IMR-90 (cell line): Measurements from ENCODE around the gene AGAP1. TPM values are rescaled to one million over a fixed set of nuclear protein-coding genes. Genes with fewer than 3 reads are reported as not detected.

Source experiments
- ATAC-seq: fragments of 200-7000 bp; cut with Tn5 transposase; 2 replicates; pipeline ENCODE4 v1.9.1; 2020; ENCODE audit warnings: low read depth, mild to moderate bottlenecking, moderate library complexity
- BruUV-seq: library from RNA; stranded (reverse); fragments of 400-500 nt; replicated peaks from 2 replicates; lab custom pipeline; 2021; lab: Mats Ljungman, UMichigan
- CTCF ChIA-PET: fragments of 300-600 bp; formaldehyde crosslinking; extraction: SDS; loops from one replicate; lab custom pipeline; 2021; ENCODE audit warnings: antibody characterized with exemption; lab: Yijun Ruan, JAX
- POLR2A ChIA-PET: fragments of 300-600 bp; sonication (Branson Sonifier 250); formaldehyde crosslinking; loops from one replicate; lab custom pipeline; 2022; ENCODE audit warnings: antibody characterized with exemption; ENCODE audit not compliant: unreplicated experiment; lab: Charles Lee
- DNase-seq: peaks from one replicate; pipeline ENCODE4 v3.0.0; 2013
- H2AFZ ChIP-seq: replicated peaks from 2 replicates; pipeline ENCODE3; 2013; ENCODE audit warnings: low read length, mild to moderate bottlenecking; ENCODE audit not compliant: poor library complexity
- H2AK5ac ChIP-seq: 2 replicates; pipeline ENCODE4 v1.6.1; 2013; ENCODE audit warnings: low read depth, low read length, inconsistent platforms
- H2AK9ac ChIP-seq: replicated peaks from 2 replicates; pipeline ENCODE3; 2013; ENCODE audit warnings: mild to moderate bottlenecking, low read depth, low read length, moderate library complexity; ENCODE audit not compliant: poor library complexity
- H2BK120ac ChIP-seq: 2 replicates; pipeline ENCODE4 v1.6.1; 2013; ENCODE audit warnings: low read depth, low read length, inconsistent platforms
- H2BK15ac ChIP-seq: 3 replicates; pipeline ENCODE4 v1.6.1; 2013; ENCODE audit warnings: low read depth, low read length, inconsistent platforms
- H2BK20ac ChIP-seq: 2 replicates; pipeline ENCODE4 v1.6.1; 2013; ENCODE audit warnings: low read depth, mild to moderate bottlenecking, inconsistent platforms, low read length, moderate library complexity
- H2BK5ac ChIP-seq: 2 replicates; pipeline ENCODE4 v1.6.1; 2013; ENCODE audit warnings: mild to moderate bottlenecking, low read depth, low read length, inconsistent platforms; ENCODE audit not compliant: poor library complexity, severe bottlenecking
- H3K14ac ChIP-seq: replicated peaks from 2 replicates; pipeline ENCODE4 v1.6.1; 2013; ENCODE audit warnings: low read depth, low read length, inconsistent platforms
- H3K18ac ChIP-seq: 2 replicates; pipeline ENCODE4 v1.6.1; 2013; ENCODE audit warnings: low read depth, low read length, control low read depth
- H3K23ac ChIP-seq: 2 replicates; pipeline ENCODE4 v1.6.1; 2013; ENCODE audit warnings: low read depth, low read length, inconsistent platforms
- H3K27ac ChIP-seq: 2 replicates; pipeline ENCODE4 v1.5.1; 2013; ENCODE audit warnings: mild to moderate bottlenecking, control low read depth, low read length; ENCODE audit not compliant: insufficient read depth
- H3K27me3 ChIP-seq: 2 replicates; pipeline ENCODE4 v1.6.1; 2013; ENCODE audit warnings: low read length; ENCODE audit not compliant: control insufficient read depth, insufficient read depth
- H3K36me3 ChIP-seq: 2 replicates; pipeline ENCODE4 v1.6.1; 2013; ENCODE audit warnings: low read length, mixed read lengths; ENCODE audit not compliant: control insufficient read depth, insufficient read depth
- H3K4ac ChIP-seq: 2 replicates; pipeline ENCODE4 v1.6.1; 2013; ENCODE audit warnings: low read depth, low read length, inconsistent platforms
- H3K4me1 ChIP-seq: 2 replicates; pipeline ENCODE4 v1.6.1; 2013; ENCODE audit warnings: low read length, mixed read lengths; ENCODE audit not compliant: control insufficient read depth, insufficient read depth
- H3K4me2 ChIP-seq: 2 replicates; pipeline ENCODE4 v1.6.1; 2013; ENCODE audit warnings: low read depth, mild to moderate bottlenecking, control low read depth, low read length, moderate library complexity
- H3K4me3 ChIP-seq: 2 replicates; pipeline ENCODE4 v1.5.1; 2013; ENCODE audit warnings: low read depth, mild to moderate bottlenecking, control low read depth, low read length, moderate library complexity; ENCODE audit not compliant: insufficient read depth
- H3K56ac ChIP-seq: 2 replicates; pipeline ENCODE4 v1.6.1; 2013; ENCODE audit warnings: low read length, inconsistent platforms; ENCODE audit not compliant: insufficient read depth; ENCODE audit errors: extremely low read depth
- H3K79me1 ChIP-seq, 2 experiments: 2 replicates each; pipeline ENCODE4 v1.6.1; 2013; ENCODE audit warnings: low read length in 2 of 2, inconsistent platforms in 1 of 2, low read depth in 1 of 2
- H3K9ac ChIP-seq: 2 replicates; pipeline ENCODE4 v1.6.1; 2013; ENCODE audit warnings: low read depth, low read length, control low read depth
- H3K9me1 ChIP-seq: 2 replicates; pipeline ENCODE4 v1.6.1; 2013; ENCODE audit warnings: low read length, inconsistent platforms; ENCODE audit not compliant: insufficient read depth
- H3K9me3 ChIP-seq: 2 replicates; pipeline ENCODE4 v1.6.1; 2013; ENCODE audit warnings: low read length; ENCODE audit not compliant: control insufficient read depth, insufficient read depth
- H4K20me1 ChIP-seq: 2 replicates; pipeline ENCODE4 v1.6.1; 2013; ENCODE audit warnings: low read length, inconsistent platforms; ENCODE audit not compliant: insufficient read depth
- H4K5ac ChIP-seq: 2 replicates; pipeline ENCODE4 v1.6.1; 2013; ENCODE audit warnings: mild to moderate bottlenecking, low read depth, low read length, control low read depth
- H4K8ac ChIP-seq, 2 experiments: 2 replicates each; pipeline ENCODE4 v1.6.1; 2013; ENCODE audit warnings: low read depth in 2 of 2, low read length in 2 of 2, control low read depth in 1 of 2, inconsistent platforms in 1 of 2
- H4K91ac ChIP-seq: 2 replicates; pipeline ENCODE4 v1.6.1; 2013; ENCODE audit warnings: low read depth, low read length, inconsistent platforms; ENCODE audit not compliant: insufficient read depth
- BHLHE40 ChIP-seq: fragments of 150-350 bp; IDR thresholded peaks from 2 replicates; pipeline ENCODE4 v1.6.1; 2016; ENCODE audit warnings: mild to moderate bottlenecking, low read depth, low read length
- CEBPB ChIP-seq: IDR thresholded peaks from 2 replicates; pipeline ENCODE4 v1.6.1; 2012; ENCODE audit warnings: low read depth, low read length, improper control_type of control experiment
- CHD1 ChIP-seq: IDR thresholded peaks from 2 replicates; pipeline ENCODE4 v1.6.1; 2012; ENCODE audit warnings: low read depth, low read length, improper control_type of control experiment
- FOS ChIP-seq: fragments of 150-350 bp; IDR thresholded peaks from 2 replicates; pipeline ENCODE4 v1.6.1; 2016; ENCODE audit warnings: low read depth, low read length
- MAFK ChIP-seq: IDR thresholded peaks from 2 replicates; pipeline ENCODE4 v1.6.1; 2012; ENCODE audit warnings: low read depth, low read length, improper control_type of control experiment
- MAZ ChIP-seq: IDR thresholded peaks from 2 replicates; pipeline ENCODE4 v1.6.1; 2012; ENCODE audit warnings: low read depth, mild to moderate bottlenecking, low read length, improper control_type of control experiment, moderate library complexity, borderline replicate concordance
- MXI1 ChIP-seq: IDR thresholded peaks from 2 replicates; pipeline ENCODE4 v1.6.1; 2012; ENCODE audit warnings: low read depth, mild to moderate bottlenecking, low read length, moderate library complexity, borderline replicate concordance
- NFE2L2 ChIP-seq: fragments of 150-350 bp; IDR thresholded peaks from 2 replicates; pipeline ENCODE4 v1.6.1; 2016; ENCODE audit warnings: low read depth, mild to moderate bottlenecking, low read length
- POLR2A ChIP-seq: IDR thresholded peaks from 2 replicates; pipeline ENCODE4 v1.6.1; 2012; ENCODE audit warnings: mild to moderate bottlenecking, low read depth, low read length
- RAD21 ChIP-seq: IDR thresholded peaks from 2 replicates; pipeline ENCODE4 v1.6.1; 2012; ENCODE audit warnings: low read length, improper control_type of control experiment
- RCOR1 ChIP-seq: IDR thresholded peaks from 2 replicates; pipeline ENCODE4 v1.6.1; 2012; ENCODE audit warnings: mild to moderate bottlenecking, low read length, improper control_type of control experiment; ENCODE audit not compliant: insufficient replicate concordance
- RFX5 ChIP-seq: IDR thresholded peaks from 2 replicates; pipeline ENCODE4 v1.8.0; 2012; ENCODE audit warnings: low read depth, mild to moderate bottlenecking, low read length, moderate library complexity
- SMC3 ChIP-seq: fragments of 150-350 bp; IDR thresholded peaks from 2 replicates; pipeline ENCODE4 v1.6.1; 2016; ENCODE audit warnings: low read depth, mild to moderate bottlenecking, antibody characterized with exemption, low read length, moderate library complexity
- WGBS, 2 experiments: methylation state at CpG; one replicate each; pipeline versions ENCODE4 v1.1.5 to v1.1.7; 2013; ENCODE audit warnings: missing lambda C conversion rate in 2 of 2; ENCODE audit not compliant: insufficient read length in 1 of 2; ENCODE audit errors: extremely low coverage in 2 of 2; 5-methylcytosine and 5-hydroxymethylcytosine counted together
- dilution Hi-C: fragments of 300-500 bp; cut with HindIII; formaldehyde crosslinking; loops from one replicate; pipeline ENCODE4 v1.14.3; 2018; ENCODE audit warnings: low sequenced_read_pairs; ENCODE audit not compliant: unreplicated experiment
- in situ Hi-C: fragments of 300-500 bp; cut with MboI; formaldehyde crosslinking; loops from 3 replicates; pipeline ENCODE4 v1.14.3; 2019; ENCODE audit warnings: low sequenced_read_pairs, inconsistent platforms, mixed read lengths
- intact Hi-C: fragments of 100-400 bp; cut with micrococcal nuclease; formaldehyde crosslinking; loops from 2 replicates; pipeline ENCODE4 v1.10.0; 2022
- polyA plus RNA-seq, 3 experiments: library from polyadenylated mRNA; depleted of rRNA; stranded (reverse); fragments of >200 nt; gene quantifications; 2 replicates each; pipeline ENCODE4 v1.2.3, GENCODE V29; 2012; ENCODE audit warnings: low replicate concordance in 1 of 3
- total RNA-seq: library from RNA; depleted of rRNA; stranded (reverse); fragments of >200 nt; gene quantifications from 2 replicates; pipeline ENCODE4 v1.2.3, GENCODE V29; 2012
- TF ChIP-seq, protein P1 (sequence below): fragments of 150-350 bp; IDR thresholded peaks from 2 replicates; pipeline ENCODE4 v1.6.1; 2017; ENCODE audit warnings: mild to moderate bottlenecking, antibody characterized with exemption, low read length, low read depth
- TF ChIP-seq, protein P2 (sequence below): fragments of 150-350 bp; IDR thresholded peaks from 2 replicates; pipeline ENCODE4 v1.6.1; 2016; ENCODE audit warnings: low read depth, mild to moderate bottlenecking, low read length, moderate library complexity, borderline replicate concordance
- TF ChIP-seq, protein P3 (sequence below): conservative IDR thresholded peaks from 2 replicates; pipeline ENCODE4 v1.5.1; 2012; ENCODE audit warnings: mild to moderate bottlenecking, low read depth, low read length, improper control_type of control experiment

The AGAP1 gene
- total and polyA plus RNA-seq, 2 of the 4 experiments (the other 2 are of a cell fraction): 15.1 to 16.4 TPM

DNA sequence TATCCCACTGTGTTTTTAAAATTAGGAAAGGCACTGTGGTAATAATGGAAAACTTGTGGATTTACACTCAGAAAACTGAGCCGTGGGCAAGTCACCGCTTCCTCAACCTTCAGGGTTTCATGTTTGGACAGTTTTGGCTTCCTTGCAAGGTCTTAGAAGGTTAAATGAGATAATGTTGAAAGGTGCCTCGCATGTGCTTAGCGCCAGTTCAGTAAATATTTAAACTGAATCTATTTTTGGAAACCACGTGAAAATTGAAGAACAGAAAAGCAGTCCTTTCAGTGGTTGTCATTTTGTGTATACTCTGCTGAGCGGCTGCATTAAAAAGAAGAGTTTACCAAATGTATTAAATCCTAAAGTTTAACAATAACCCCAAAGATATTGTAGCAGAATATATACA lies 15.2 kb upstream of the AGAP1 start:
- 6% methylated on average over 3 of the region's 6 CpGs; no CpG with 5 or more reads in 1 of the 2 experiments for WGBS, 2 experiments
- in situ Hi-C loops: no loop called here
- H3K4ac ChIP-seq: no peak overlapping the region
- no peak overlapping the region for H2AFZ ChIP-seq
- no peak overlapping the region for H3K27ac ChIP-seq
- no peaks in the 10 kb centered on the region for H3K9me1 ChIP-seq
- H3K4me2 ChIP-seq: no peak overlapping the region
- H4K20me1 ChIP-seq: no peaks in the 10 kb centered on the region
- H3K14ac ChIP-seq: no peak overlapping the region
- ChIA-PET CTCF (no interaction called here), POLR2A (no interaction called here)
- no peak overlapping the region for H2AK5ac ChIP-seq
- H3K4me1 ChIP-seq: 0 out of 2 replicates have a peak, but pooled peaks cover 2% of the 10 kb centered on the region
- no peak overlapping the region for H2BK120ac ChIP-seq
- no peak overlapping the region for H4K8ac ChIP-seq
- ATAC-seq (no peak), DNase-seq (no peak)
- peaks cover 12% of the 10 kb centered on the region for H3K27me3 ChIP-seq
- dilution Hi-C loops: no loop called here
- TF ChIP-seq POLR2A (no peak), RAD21 (no peak), CEBPB (no peak), MAZ (no peak), MAFK (no peak), NFE2L2 (no peak), SMC3 (no peak), MXI1 (no peak), RFX5 (no peak), RCOR1 (no peak), FOS (no peak), CHD1 (no peak), BHLHE40 (no peak; the same call in 1 of the 2 replicates)
- TF ChIP-seq, protein P1, sequence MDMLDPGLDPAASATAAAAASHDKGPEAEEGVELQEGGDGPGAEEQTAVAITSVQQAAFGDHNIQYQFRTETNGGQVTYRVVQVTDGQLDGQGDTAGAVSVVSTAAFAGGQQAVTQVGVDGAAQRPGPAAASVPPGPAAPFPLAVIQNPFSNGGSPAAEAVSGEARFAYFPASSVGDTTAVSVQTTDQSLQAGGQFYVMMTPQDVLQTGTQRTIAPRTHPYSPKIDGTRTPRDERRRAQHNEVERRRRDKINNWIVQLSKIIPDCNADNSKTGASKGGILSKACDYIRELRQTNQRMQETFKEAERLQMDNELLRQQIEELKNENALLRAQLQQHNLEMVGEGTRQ: no peak
- TF ChIP-seq, protein P2, sequence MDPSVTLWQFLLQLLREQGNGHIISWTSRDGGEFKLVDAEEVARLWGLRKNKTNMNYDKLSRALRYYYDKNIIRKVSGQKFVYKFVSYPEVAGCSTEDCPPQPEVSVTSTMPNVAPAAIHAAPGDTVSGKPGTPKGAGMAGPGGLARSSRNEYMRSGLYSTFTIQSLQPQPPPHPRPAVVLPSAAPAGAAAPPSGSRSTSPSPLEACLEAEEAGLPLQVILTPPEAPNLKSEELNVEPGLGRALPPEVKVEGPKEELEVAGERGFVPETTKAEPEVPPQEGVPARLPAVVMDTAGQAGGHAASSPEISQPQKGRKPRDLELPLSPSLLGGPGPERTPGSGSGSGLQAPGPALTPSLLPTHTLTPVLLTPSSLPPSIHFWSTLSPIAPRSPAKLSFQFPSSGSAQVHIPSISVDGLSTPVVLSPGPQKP: no peak
- TF ChIP-seq, protein P3, sequence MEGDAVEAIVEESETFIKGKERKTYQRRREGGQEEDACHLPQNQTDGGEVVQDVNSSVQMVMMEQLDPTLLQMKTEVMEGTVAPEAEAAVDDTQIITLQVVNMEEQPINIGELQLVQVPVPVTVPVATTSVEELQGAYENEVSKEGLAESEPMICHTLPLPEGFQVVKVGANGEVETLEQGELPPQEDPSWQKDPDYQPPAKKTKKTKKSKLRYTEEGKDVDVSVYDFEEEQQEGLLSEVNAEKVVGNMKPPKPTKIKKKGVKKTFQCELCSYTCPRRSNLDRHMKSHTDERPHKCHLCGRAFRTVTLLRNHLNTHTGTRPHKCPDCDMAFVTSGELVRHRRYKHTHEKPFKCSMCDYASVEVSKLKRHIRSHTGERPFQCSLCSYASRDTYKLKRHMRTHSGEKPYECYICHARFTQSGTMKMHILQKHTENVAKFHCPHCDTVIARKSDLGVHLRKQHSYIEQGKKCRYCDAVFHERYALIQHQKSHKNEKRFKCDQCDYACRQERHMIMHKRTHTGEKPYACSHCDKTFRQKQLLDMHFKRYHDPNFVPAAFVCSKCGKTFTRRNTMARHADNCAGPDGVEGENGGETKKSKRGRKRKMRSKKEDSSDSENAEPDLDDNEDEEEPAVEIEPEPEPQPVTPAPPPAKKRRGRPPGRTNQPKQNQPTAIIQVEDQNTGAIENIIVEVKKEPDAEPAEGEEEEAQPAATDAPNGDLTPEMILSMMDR: no peak
- no TSS peak for BruUV-seq
- no peak overlapping the region for H3K56ac ChIP-seq
- no peak overlapping the region for H3K18ac ChIP-seq
- no peak overlapping the region for H2BK15ac ChIP-seq
- no peaks in the 10 kb centered on the region for H3K36me3 ChIP-seq
- H2BK20ac ChIP-seq: no peak overlapping the region
- H3K79me1 ChIP-seq: no peaks in the 10 kb centered on the region
- no peak overlapping the region for H4K5ac ChIP-seq
- no peak overlapping the region for H3K23ac ChIP-seq
- H2BK5ac ChIP-seq: no peak overlapping the region
- H3K4me3 ChIP-seq: no peak overlapping the region
- H3K9ac ChIP-seq: no peak overlapping the region
- no peaks in the 10 kb centered on the region for H3K9me3 ChIP-seq
- intact Hi-C loops: no loop called here
- H2AK9ac ChIP-seq: no peak overlapping the region
- H4K91ac ChIP-seq: no peak overlapping the region
